ENCODE measurements around the gene SUGP1. TPM values are rescaled to one million over a fixed set of nuclear protein-coding genes. Genes with fewer than 3 reads are reported as not detected.

Gene SUGP1
- polyA plus RNA-seq, 1 experiment = 25.2 TPM

GRCh38 chr19:19268453-19269385, 51.6 kb downstream of the SUGP1 start:
- no peak overlapping the region for H3K4me3 ChIP-seq (ENCODE audit: low read depth, low read length)
- peaks cover 6% of the 10 kb centered on the region for H3K27me3 ChIP-seq (ENCODE audit: control insufficient read depth, insufficient read depth, low read length)
- no peak for TF ChIP-seq CTCF (IDR thresholded peaks at IDR 0.05; ENCODE audit: low read depth, low read length)
- POLR2A ChIA-PET = no interaction called here
- CTCF ChIA-PET = no interaction called here
- no peak overlapping the region for H3K27ac ChIP-seq (ENCODE audit: low read depth, low read length)
- no peaks in the 10 kb centered on the region for H3K9me3 ChIP-seq (ENCODE audit: control insufficient read depth, insufficient read depth, low read length)
- no peak for DNase-seq (ENCODE audit: low read depth, low spot score)

GRCh38 chr19:19267305-19267704, 53.0 kb downstream of the SUGP1 start:
- no peaks in the 10 kb centered on the region for H3K9me3 ChIP-seq (ENCODE audit: control insufficient read depth, insufficient read depth, low read length)

DNA sequence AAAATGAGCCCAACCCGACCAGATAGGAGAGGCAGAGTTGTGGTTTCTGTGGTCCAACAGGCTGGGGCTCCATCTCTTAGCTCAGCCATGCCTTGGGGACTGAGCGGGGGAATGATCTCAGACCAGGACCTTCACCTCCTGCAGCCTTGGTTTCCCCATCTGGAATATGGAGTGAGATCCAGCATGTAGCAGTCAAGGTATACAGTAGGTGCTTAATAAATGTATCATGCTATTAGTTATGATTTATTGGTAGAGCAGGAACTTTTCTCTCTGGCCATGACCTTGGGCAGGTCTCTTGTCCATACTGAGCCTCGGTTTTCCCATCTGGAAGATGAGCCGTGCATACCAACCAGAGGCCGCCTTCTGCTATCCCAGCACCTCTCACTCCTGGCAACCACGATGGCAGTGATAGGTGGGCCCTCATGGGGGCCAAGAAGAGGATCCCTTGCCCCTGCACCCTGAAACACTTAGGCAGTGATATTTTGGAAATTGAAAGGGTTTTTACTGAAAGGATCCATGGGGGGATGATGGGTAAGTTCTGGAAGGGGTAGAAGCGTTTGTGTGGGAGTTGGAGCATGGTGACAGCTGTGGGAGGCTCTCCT, 56.3 kb downstream of the SUGP1 start:
- DNase-seq (ENCODE audit: low read depth, low spot score) = no peak
- Histone ChIP-seq H3K9me3 (ENCODE audit: control insufficient read depth, insufficient read depth, low read length) (peaks cover 13% of the 10 kb centered on the region), H3K27me3 (ENCODE audit: control insufficient read depth, insufficient read depth, low read length) (peaks cover 34% of the 10 kb centered on the region), H3K4me3 (ENCODE audit: low read depth, low read length) (no peak overlapping the region), H3K27ac (ENCODE audit: low read depth, low read length) (no peak overlapping the region)
- CTCF ChIA-PET = no interaction called here
- no peak for TF ChIP-seq CTCF (IDR thresholded peaks at IDR 0.05; ENCODE audit: low read depth, low read length)
- POLR2A ChIA-PET = no interaction called here

More at GRCh38 chr19:19267305-19267704, 53.0 kb downstream of the SUGP1 start:
- POLR2A ChIA-PET = no interaction called here
- H3K27me3 ChIP-seq (ENCODE audit: control insufficient read depth, insufficient read depth, low read length) = peaks cover 16% of the 10 kb centered on the region
- no peak for TF ChIP-seq CTCF (IDR thresholded peaks at IDR 0.05; ENCODE audit: low read depth, low read length)
- H3K4me3 ChIP-seq (ENCODE audit: low read depth, low read length) = no peak overlapping the region
- CTCF ChIA-PET = no interaction called here
- no peak for DNase-seq (ENCODE audit: low read depth, low spot score)
- no peak overlapping the region for H3K27ac ChIP-seq (ENCODE audit: low read depth, low read length)

DNA sequence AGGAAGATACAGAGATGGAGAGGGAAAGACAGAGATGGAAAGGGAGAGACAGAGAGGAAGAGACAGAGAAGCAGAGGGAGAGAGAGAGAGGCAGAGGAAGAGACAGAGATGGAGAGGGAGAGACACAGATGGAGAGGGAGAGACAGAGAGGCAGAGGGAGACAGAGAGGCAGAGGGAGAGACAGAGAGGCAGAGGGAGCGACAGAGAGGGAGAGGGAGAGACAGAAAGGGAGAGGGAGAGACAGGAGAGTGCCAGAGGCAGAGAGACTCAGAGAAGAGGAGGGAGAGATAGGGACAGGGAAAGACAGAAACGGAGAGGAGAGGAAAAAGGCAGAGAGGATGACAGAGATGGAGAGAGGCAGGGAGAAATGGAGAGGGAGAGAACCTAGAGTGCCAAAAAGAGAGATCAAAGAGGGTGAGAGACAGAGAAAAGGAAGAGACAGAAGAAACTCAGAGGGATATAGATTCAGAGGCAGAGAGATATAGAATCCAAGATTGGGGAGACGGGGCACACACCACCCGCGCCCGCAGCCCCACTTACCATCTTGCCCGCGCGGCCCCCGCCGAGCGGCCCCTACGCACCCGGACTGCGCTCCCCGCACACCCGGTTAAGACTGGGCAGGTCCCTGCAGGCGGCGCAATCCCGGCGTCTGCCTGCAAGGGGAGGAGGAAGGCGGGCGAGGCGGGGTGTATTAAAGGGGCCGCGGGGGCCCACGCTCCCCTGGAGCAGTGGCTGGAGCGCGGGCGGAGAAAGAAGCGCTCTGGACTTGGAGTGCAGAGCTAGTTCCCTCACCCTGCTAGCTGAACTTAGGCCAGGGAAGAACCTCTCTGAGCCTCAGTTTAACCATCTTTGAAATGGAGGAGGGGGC, 57.9 kb downstream of the SUGP1 start:
- TF ChIP-seq CTCF (IDR thresholded peaks at IDR 0.05; ENCODE audit: low read depth, low read length) = no peak
- no peak for DNase-seq (ENCODE audit: low read depth, low spot score)
- no peak overlapping the region for H3K27ac ChIP-seq (ENCODE audit: low read depth, low read length)
- peaks cover 34% of the 10 kb centered on the region for H3K27me3 ChIP-seq (ENCODE audit: control insufficient read depth, insufficient read depth, low read length)
- ChIA-PET CTCF (interaction anchor here (0.6 kb wide), 1 partner anchor 101 kb away, joined by 4 read pairs; no protein-coding TSS in a partner anchor), POLR2A (no interaction called here)
- H3K9me3 ChIP-seq (ENCODE audit: control insufficient read depth, insufficient read depth, low read length) = peaks cover 13% of the 10 kb centered on the region
- H3K4me3 ChIP-seq (ENCODE audit: low read depth, low read length) = no peak overlapping the region

All from AG04450 (cell line).